Activated CD4-positive, alpha-beta T cell treated with anti-CD3 and anti-CD28 coated beads, Interleukin-2, amount 10 ng/mL, durations not matched to agents 24 days and 14 days (primary cell): Measurements from ENCODE around the gene DAZAP1. TPM values are rescaled to one million over a fixed set of nuclear protein-coding genes. Genes with fewer than 3 reads are reported as not detected.

ENCODE experiments used
- DNase-seq: peaks from one replicate; pipeline ENCODE4 v3.0.0; 2022
- H3K27ac Mint-ChIP-seq: one replicate; pipeline ENCODE4 v1.8.0; 2022; ENCODE audit warnings: mild to moderate bottlenecking, mixed read lengths
- H3K27me3 Mint-ChIP-seq: one replicate; pipeline ENCODE4 v1.8.0; 2022; ENCODE audit warnings: mixed read lengths
- H3K36me3 Mint-ChIP-seq: one replicate; pipeline ENCODE4 v1.8.0; 2022; ENCODE audit warnings: low read depth, mild to moderate bottlenecking, mixed read lengths
- H3K4me1 Mint-ChIP-seq: one replicate; pipeline ENCODE4 v1.8.0; 2021; ENCODE audit warnings: mixed read lengths
- H3K4me3 Mint-ChIP-seq: one replicate; pipeline ENCODE4 v1.8.0; 2022; ENCODE audit warnings: mild to moderate bottlenecking, moderate library complexity, mixed read lengths
- H3K9me3 Mint-ChIP-seq: one replicate; pipeline ENCODE4 v1.8.0; 2021; ENCODE audit warnings: mixed read lengths
- intact Hi-C: fragments of 100-400 bp; cut with micrococcal nuclease; formaldehyde crosslinking; loops from one replicate; pipeline ENCODE4 v1.15.1; 2023
- total RNA-seq: library from RNA; stranded (reverse); gene quantifications from 2 replicates; pipeline ENCODE4 v1.2.3, GENCODE V29; 2022

The DAZAP1 gene
- total RNA-seq, 1 donor from 2014 or later: 323 TPM

- peaks cover 24% of the 10 kb centered on the region for H3K36me3 Mint-ChIP-seq
- peak; percentile 100 for DNase-seq
- peak overlapping the region; percentile 76 for H3K4me3 Mint-ChIP-seq
- H3K9me3 Mint-ChIP-seq: no peaks in the 10 kb centered on the region
- intact Hi-C loops: loop anchor here (1.0 to 5.0 kb wide), 5 partner anchors 24 to 610 kb away; partner anchors contain the start of genes FAM174C, MBD3, NDUFS7 and PTBP1
- H3K4me1 Mint-ChIP-seq: peaks cover 37% of the 10 kb centered on the region
- H3K27me3 Mint-ChIP-seq: peaks cover 6% of the 10 kb centered on the region
- peak overlapping the region; percentile 81 for H3K27ac Mint-ChIP-seq
These were observed 435 bp upstream of the DAZAP1 start for GRCh38 chr19:1406774-1407527.

GRCh38 chr19:1408300-1409203, 1.2 kb downstream of the DAZAP1 start:
- DNase-seq: peak; percentile 88
- peaks cover 37% of the 10 kb centered on the region for H3K4me1 Mint-ChIP-seq

GRCh38 chr19:1409204-1410005, 2.0 kb downstream of the DAZAP1 start:
- peaks cover 37% of the 10 kb centered on the region for H3K4me1 Mint-ChIP-seq
- no peaks in the 10 kb centered on the region for H3K27me3 Mint-ChIP-seq
- peak overlapping the region; percentile 98 for H3K4me3 Mint-ChIP-seq
- intact Hi-C loops: loop anchor here (5.0 kb wide), 1 partner anchor 132 kb away; the partner anchor contains the start of gene FAM174C
- no peaks in the 10 kb centered on the region for H3K9me3 Mint-ChIP-seq
- no peak for DNase-seq
- H3K27ac Mint-ChIP-seq: peak overlapping the region; percentile 96
- peaks cover 28% of the 10 kb centered on the region for H3K36me3 Mint-ChIP-seq

More at GRCh38 chr19:1408300-1409203, 1.2 kb downstream of the DAZAP1 start:
- peak overlapping the region; percentile 96 for H3K27ac Mint-ChIP-seq
- peak overlapping the region; percentile 98 for H3K4me3 Mint-ChIP-seq
- intact Hi-C loops: loop anchor here (5.0 kb wide), 1 partner anchor 131 kb away; the partner anchor contains the start of gene FAM174C
- no peaks in the 10 kb centered on the region for H3K27me3 Mint-ChIP-seq
- no peaks in the 10 kb centered on the region for H3K9me3 Mint-ChIP-seq
- peaks cover 28% of the 10 kb centered on the region for H3K36me3 Mint-ChIP-seq

- Mint-ChIP-seq H3K4me1 (peaks cover 39% of the 10 kb centered on the region), H3K36me3 (peaks cover 30% of the 10 kb centered on the region), H3K9me3 (no peaks in the 10 kb centered on the region), H3K4me3 (peak overlapping the region; percentile 98), H3K27me3 (no peaks in the 10 kb centered on the region), H3K27ac (peak overlapping the region; percentile 74)
- DNase-seq: no peak
- intact Hi-C loops: no loop called here
These were observed 2.9 kb downstream of the DAZAP1 start for GRCh38 chr19:1410136-1410786.

- Mint-ChIP-seq H3K4me1 (peaks cover 43% of the 10 kb centered on the region), H3K4me3 (peak overlapping the region; percentile 98), H3K27me3 (no peaks in the 10 kb centered on the region), H3K9me3 (no peaks in the 10 kb centered on the region), H3K27ac (peak overlapping the region; percentile 23), H3K36me3 (peaks cover 31% of the 10 kb centered on the region)
- no peak for DNase-seq
- intact Hi-C loops: no loop called here
These were observed 3.4 kb downstream of the DAZAP1 start for GRCh38 chr19:1410789-1411188.

GRCh38 chr19:1411255-1412191, 4.1 kb downstream of the DAZAP1 start:
- H3K36me3 Mint-ChIP-seq: peaks cover 32% of the 10 kb centered on the region
- peak overlapping the region; percentile 98 for H3K4me3 Mint-ChIP-seq
- DNase-seq: no peak
- peaks cover 41% of the 10 kb centered on the region for H3K4me1 Mint-ChIP-seq
- H3K27me3 Mint-ChIP-seq: no peaks in the 10 kb centered on the region
- intact Hi-C loops: no loop called here
- no peaks in the 10 kb centered on the region for H3K9me3 Mint-ChIP-seq
- peak overlapping the region; percentile 20 for H3K27ac Mint-ChIP-seq

GRCh38 chr19:1412323-1412923, 5.0 kb downstream of the DAZAP1 start:
- H3K9me3 Mint-ChIP-seq: no peaks in the 10 kb centered on the region
- no peak for DNase-seq
- H3K36me3 Mint-ChIP-seq: peaks cover 37% of the 10 kb centered on the region
- H3K4me1 Mint-ChIP-seq: peaks cover 40% of the 10 kb centered on the region
- no peak overlapping the region for H3K27ac Mint-ChIP-seq
- intact Hi-C loops: no loop called here
- no peaks in the 10 kb centered on the region for H3K27me3 Mint-ChIP-seq
- H3K4me3 Mint-ChIP-seq: no peak overlapping the region

GRCh38 chr19:1412995-1413800, 5.8 kb downstream of the DAZAP1 start:
- DNase-seq: no peak
- Mint-ChIP-seq H3K4me3 (no peak overlapping the region), H3K4me1 (peaks cover 42% of the 10 kb centered on the region)

GRCh38 chr19:1416014-1416841, 8.8 kb downstream of the DAZAP1 start:
- Mint-ChIP-seq H3K27me3 (no peaks in the 10 kb centered on the region), H3K36me3 (peaks cover 37% of the 10 kb centered on the region), H3K4me3 (no peak overlapping the region), H3K4me1 (peaks cover 21% of the 10 kb centered on the region), H3K27ac (no peak overlapping the region), H3K9me3 (no peaks in the 10 kb centered on the region)
- DNase-seq: no peak
- intact Hi-C loops: no loop called here

More at GRCh38 chr19:1412995-1413800, 5.8 kb downstream of the DAZAP1 start:
- H3K9me3 Mint-ChIP-seq: no peaks in the 10 kb centered on the region
- peaks cover 43% of the 10 kb centered on the region for H3K36me3 Mint-ChIP-seq
- no peaks in the 10 kb centered on the region for H3K27me3 Mint-ChIP-seq
- intact Hi-C loops: no loop called here
- no peak overlapping the region for H3K27ac Mint-ChIP-seq

GRCh38 chr19:1417145-1417544, 9.8 kb downstream of the DAZAP1 start:
- Mint-ChIP-seq H3K36me3 (peaks cover 35% of the 10 kb centered on the region), H3K27me3 (no peaks in the 10 kb centered on the region), H3K4me1 (peaks cover 14% of the 10 kb centered on the region), H3K4me3 (no peak overlapping the region), H3K9me3 (no peaks in the 10 kb centered on the region), H3K27ac (no peak overlapping the region)
- no peak for DNase-seq
- intact Hi-C loops: no loop called here
